HG03135 (cell line): ENCODE data around the gene HSD3B7.
"Not testable (repeated sequence)": the region's sequence is repeated elsewhere in the genome, so short reads cannot be mapped to it uniquely, and the experiment has no call there.

Experiments used
- ATAC-seq: cut with Tn5 transposase; IDR thresholded peaks from one replicate; pipeline ENCODE4 v1.9.1; 2021; ENCODE audit warnings: mild to moderate bottlenecking, moderate library complexity; ENCODE audit not compliant: unreplicated experiment

Gene HSD3B7

DNA sequence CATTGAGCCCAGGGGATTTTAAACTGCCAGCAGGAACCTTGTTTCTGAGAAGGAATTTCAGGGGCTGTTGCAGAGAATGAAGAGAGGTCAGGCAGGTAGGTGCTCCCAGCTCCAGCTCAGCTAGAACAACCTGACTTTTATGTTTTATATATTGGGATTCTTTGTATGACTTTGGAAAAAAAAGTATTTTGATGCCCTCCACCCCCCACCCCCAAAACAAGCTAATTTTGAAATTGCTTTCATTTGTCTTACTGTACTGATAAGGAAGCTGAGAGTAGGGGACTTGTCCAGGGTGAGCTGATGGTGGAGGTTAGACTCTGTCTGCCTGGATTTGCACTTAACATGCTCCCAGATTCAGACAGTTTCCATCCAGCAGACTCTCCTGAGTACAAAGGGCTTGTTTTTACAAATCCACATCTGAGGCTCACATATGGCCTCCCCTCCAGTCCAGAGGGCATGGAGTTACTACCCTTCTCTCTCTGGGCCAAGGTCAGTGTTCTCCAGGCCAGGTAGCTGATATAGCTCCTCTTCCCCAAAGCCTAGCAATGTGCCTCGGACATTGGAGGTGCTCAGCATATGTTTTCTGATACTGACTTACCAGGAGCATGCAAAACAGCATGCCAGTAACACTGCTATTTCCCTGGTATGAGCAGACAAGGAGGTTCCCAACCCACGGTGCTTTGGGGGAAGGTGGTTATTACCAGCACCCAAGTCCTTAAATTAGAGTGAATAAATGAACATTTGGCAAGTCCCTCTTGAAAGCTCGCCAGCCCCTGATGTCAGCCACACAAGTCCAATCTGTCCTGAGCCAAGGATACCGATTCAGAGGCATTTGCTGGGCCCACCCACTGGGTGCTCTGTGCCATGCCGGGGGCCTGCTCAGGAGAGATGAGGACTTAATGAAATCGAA lies 14.1 kb downstream of the HSD3B7 start:
- no peak for ATAC-seq

DNA sequence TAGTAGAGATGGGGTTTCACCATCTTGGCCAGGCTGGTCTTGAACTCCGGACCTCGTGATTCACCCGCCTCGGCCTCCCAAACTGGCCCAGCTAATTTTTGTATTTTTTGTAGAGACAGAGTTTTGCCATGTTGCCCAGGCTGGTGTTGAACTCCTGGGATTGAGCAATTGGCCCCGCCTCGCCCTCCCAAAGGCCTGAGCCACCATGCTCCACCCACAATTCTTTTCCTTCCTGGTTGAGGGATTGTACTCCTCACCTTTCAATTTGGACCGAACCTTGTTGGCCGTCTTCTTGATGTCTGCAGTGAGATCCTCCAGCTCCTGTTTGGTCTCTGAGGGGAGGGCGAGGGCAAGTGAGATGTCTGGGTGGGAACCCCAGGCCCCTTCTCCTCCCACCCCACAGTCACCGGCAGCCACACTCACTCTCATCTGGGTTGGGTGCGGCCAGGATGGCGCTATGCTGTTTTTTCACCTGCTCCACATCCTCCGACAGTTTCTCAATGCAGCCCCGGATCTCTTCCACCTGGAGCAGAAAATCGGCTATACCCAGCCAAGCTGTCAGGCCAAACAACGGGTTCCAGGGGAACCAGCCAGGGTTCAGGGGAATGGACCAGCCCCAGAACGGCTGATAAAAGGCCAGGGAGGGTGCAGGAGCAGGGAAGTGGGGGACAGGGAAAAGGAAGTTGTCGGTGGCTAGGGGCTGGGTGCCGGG lies 15.8 kb downstream of the HSD3B7 start:
- ATAC-seq: no peak

DNA sequence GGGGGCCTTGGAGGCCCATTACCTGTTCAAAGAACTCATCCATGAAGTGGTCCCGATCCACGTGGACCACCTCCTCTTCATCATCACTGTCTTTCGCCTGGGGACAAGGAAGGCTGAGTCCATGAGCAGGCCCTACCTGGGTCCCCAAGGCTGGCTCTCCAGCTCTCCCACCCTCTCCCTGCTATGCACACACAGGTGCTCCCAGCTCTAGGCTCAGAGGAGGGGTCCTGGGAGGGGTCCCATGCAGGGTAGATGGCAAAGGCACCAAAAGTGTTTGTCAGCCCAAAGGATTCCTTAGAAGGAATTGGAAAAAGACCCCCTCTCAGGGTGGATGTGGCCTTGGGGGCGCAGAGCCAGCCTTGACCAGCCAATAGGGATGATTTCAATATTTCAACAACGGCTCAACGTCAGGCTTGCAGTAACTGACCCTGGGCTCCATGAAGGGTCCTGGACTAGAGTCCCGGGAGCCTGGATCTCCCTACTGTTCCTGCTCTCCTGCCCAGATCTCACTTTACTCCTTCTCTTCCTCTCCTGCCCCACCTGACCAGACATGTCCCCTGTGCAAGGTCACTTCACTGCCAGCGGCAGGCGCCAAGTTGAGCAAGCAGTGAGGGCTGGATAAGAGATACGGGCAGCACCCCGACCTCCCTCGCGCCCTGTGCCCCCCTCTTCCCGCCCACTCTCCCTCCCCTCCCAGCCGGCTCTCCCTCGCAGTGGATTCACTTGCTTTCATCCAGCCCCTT lies 16.7 kb downstream of the HSD3B7 start:
- no peak for ATAC-seq

DNA sequence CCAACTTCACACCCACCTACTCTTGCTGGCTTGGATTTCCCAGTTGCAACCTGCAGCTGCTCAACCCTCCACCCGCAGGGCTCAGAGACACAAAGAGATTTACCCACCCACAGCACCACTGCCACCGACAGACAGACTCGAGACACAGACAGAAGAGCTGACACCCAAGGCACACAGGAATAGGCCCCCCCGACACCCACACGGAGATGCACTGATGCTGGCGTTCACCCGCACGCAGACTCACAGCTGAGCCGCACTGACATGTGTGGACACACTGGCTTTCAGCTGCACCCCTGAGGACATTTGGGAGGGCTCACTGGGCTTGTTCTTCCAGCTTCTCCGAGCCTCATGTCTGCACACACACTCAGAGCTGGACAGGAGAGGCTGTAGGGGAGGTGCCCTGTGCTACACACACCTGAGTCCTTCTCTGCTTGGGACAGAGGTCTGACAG lies 17.3 kb downstream of the HSD3B7 start:
- no peak for ATAC-seq

DNA sequence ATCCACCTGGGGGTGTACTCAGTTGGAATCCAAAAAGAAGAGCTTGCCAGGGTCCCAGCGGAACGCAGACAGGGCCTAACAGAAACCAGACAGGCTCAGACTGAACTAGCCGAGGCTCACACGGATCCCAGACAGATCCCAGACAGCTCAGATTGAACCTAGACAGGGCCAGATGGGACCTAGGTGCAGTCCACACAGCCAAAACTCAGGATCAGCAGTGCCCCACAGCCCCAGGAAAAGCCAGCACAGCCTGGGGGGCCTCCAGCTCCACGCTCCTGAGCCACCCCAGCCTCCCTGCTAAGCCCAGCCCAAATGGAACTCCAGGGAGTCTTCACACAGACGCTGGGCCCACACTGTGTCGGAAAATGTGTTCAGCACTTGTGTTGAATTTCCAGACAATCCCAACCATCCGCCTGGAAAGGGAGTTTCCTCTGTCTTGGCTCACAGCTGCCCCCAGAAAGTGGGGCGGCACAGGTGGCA lies 17.9 kb downstream of the HSD3B7 start:
- no peak for ATAC-seq

DNA sequence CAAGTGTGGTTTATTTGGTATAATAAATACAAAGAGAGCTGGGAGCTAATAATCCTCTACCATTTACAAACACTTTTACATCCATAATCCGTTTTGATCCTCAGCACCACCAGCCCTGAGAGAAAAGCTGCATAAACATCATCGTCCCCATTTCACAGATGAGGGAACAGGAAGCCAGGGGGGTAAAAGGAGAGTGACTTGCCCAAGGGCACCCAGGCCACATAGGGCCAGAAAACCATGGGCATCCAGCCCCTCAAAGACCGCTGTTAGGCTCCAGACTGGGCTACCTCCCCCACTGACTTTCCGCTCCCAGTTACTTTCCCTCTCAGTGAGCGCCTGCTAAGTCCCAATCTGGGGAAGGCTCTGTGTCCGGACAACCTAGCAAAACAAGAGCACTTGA lies 18.7 kb downstream of the HSD3B7 start:
- no peak for ATAC-seq

DNA sequence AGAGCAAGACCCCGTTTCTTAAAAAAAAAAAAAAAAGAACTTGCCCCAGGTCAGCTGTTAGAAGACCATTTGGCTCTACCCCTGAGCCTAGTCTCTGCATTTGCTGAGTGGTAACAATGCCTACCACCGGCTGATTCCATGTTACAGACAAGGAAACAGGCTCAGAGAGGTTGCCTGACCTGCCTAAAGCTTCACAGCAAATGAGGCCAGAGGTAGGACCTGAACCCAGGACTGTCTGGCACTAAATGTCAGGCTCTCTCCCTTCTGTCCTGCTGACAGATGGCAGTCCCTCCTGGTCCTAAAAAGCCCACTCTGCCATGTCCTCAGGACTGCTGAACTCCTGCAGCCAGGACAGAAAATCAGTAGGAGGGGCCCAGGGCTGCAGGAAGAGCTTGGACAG lies 19.7 kb downstream of the HSD3B7 start:
- ATAC-seq: no peak

DNA sequence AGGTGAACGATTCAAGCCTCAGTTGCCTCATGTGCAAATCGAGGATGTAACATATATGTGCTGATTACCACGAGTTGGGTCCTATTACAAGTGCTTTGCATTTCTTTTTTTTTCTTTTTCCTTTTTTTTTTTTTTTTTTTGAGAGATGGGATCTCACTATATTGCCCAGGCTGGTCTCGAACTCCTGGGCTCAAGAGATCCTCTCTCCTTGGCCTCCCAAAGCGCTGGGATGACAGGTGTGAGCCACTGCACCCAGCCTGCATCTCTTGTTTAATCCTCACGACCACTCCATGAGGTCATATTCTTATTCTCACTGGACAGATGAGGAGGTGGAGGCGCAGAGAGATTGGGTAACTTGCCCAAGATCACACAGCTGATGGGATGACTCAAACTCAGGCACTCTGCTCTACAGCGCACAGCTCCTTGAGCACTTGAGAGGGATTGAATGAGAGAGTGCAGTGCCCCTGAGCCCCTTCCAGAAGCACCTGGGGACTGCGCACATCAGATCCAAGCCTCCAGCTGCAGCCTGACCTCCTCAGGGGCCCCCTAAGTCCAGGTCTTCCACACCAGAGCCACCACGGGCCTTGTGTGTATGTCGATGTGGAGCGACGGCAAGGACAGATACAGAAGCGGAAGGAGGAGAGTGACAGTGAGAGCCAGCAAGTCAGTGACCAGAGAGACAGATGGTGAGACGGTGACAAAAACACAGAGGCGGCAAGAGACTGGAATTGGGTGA lies 20.5 kb downstream of the HSD3B7 start:
- no peak for ATAC-seq

DNA sequence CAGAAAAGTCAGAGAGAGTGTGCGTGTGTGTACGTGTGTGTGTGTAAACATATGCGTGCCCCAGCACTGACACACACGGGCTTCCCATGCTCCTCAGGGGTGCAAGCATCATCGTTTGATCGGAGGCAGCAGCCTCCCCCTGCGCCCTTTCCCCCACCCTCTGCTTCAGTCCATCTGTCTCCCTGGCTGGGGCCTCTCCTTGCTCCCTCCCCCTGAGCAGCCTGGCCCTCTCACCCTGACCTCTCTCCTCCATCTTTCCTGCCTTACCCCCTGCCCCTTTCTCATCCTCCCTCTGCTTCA lies 21.0 kb downstream of the HSD3B7 start:
- no peak for ATAC-seq

DNA sequence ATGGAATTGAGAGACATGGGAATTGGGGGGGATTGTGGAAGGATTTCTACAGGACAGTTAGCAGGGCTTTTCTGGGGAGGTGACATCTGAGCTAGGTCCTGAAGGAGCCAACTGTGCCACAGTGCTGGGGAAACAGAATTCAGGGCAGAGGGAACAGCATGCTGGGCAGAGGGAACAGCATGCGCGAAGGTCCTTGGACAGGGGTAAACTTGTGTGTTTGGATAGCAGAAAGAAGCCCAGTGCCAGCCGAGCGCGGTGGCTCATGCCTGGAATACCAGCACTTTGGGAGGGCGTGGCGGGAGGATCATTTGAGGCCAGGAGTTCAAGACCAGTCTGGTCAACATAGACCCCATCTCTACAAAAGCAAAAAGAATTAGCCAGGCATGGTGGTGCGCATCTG lies 21.6 kb downstream of the HSD3B7 start:
- no peak for ATAC-seq

DNA sequence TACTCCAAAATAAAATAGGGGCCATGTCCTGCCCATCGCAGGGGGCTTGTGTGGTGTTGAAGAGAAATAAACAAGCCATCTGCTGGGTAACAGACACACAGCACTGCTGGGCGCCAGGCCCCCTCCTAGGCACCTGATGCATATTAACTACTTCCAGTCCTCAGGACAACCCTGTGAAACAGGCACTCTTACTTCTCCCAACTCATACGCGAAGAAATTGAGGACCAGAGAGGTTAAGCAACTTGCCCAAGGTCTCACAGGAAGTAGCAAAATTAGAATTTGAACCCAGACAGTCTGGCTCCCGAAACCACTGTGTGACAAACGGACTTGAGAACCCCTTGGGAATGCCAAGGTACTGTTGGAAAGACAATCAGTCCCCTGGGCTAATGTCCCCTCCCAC lies 22.7 kb downstream of the HSD3B7 start:
- ATAC-seq: no peak

DNA sequence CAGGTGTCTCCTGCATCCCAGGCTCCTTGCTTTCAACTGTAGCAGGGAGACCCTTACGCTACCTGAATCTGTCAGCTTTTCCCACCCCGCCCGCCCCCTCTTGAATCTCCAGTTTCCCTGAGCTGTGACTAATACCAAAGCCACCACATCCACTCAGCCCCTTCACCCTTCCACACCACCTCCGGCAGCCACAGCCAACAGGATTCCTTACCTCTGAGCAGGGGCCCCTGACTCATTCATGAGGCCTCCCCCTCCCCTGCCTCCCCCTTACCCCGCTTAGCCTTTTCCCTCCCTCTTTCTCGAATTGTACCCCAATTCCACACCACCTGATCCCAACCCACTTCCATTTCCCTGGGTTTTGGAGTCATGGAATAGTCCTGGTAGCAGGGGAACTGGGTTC lies 23.1 kb downstream of the HSD3B7 start:
- no peak for ATAC-seq

DNA sequence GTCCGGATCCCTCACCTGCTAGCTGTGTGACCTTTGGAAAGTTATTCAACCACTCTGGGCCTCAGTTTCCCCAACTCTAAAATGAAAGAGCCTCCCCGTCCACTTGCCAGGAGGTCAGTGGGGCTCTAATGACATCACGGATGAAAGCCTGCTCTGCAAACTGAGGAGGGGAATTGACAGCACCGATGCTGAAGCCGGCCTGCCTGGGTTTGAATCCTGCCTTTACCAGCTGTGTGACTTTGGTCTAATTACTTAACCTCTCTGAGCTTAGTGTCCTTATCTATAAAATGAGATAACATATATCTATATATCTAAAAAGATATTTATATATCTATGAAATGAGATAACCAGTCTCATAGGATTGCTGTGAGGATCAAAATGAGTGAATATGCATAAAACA lies 23.5 kb downstream of the HSD3B7 start:
- no peak for ATAC-seq

DNA sequence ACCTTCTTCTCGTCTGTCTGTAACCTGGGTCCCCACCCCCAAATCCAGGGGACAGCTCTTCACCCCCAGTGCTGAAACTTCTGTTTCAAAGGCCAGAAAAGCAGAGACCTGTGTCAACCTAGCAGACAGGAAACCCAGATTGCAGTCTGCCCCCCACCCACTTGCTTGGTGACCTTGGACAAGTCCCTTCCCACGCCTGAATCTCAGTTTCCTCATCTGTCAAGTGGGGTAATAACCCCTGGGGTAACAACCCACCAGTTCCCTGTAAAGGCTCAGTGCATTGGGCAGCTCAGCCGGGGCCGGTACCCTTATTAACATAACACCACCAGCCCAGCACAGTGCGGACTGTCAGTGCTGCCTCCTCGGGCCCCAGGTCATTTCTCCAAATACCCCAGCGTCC lies 24.1 kb downstream of the HSD3B7 start:
- no peak for ATAC-seq

DNA sequence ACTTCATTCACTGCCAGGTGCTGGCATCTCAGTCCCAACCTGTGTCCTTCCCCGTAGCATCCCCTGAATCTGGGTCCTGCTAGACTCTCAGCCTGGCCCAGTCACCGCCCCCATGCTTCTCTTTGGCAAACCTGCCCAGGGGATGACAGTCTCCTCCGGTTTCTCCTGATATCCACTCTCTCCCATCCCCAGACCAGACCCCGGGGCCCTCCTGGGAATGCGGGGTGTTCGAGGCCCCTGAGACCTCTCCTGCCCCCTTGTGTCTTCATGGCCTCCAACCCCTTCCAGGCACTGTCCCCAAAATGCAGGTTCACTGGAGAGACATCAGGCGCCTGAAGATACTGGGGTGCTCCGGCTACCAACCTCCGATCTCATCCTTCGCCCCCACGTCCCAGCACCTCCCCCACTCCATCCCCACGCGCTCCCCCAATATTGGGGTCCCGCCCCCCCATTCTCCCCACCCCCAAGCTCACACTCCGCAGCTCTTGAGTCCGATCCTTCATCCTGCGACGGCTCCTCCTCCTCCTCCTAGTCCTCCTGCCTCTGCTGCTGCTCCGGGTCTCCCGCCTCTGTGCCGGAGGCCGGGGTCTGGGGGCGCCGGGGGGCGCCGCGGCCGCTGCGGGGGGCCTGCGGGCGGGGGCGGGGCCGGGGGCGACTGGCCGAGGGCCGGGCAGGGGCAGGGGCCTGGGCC lies 25.0 kb downstream of the HSD3B7 start:
- ATAC-seq: no peak

DNA sequence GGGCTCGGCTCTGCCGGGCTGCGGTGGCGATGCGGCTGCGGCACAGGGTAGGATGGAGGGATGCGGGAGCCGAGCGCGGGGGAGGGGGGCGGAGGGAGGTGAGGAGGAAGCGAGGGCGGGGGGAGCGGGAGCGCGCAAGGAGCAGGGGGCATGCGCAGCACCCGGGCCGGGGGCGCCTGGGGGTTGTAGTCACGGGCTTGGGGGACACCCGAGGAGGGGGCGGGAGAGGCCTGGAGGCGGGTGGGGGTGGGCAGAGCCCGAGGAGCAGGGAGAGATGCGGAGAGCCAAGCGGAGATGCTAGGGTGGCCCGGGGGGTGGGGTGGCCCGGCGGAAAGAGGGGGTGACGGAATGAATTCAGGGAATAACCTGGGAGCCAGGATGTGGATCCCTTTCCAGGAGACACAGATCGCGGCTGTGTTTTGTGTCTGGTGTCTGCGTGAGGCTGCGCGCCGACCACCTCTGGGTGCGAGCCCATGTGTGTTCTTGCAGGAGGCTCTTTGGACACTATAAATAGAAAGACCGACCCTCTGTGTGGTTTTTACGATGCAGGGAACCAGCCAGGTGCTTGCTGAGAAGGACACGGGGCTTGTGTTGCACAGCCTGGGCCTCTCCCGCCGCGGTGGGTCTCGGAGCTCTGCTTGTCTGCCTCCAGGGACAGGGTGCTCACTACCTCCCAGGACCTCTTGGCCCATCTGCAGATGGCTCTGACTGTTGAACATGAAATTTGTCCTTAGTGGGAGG lies 25.7 kb downstream of the HSD3B7 start, which contains the start of gene STX1B:
STX1B (minus strand) TSS at position 54 of the 741 bp plus-strand sequence. CDS start 242 bp downstream, outside the sequence.
- no peak for ATAC-seq

DNA sequence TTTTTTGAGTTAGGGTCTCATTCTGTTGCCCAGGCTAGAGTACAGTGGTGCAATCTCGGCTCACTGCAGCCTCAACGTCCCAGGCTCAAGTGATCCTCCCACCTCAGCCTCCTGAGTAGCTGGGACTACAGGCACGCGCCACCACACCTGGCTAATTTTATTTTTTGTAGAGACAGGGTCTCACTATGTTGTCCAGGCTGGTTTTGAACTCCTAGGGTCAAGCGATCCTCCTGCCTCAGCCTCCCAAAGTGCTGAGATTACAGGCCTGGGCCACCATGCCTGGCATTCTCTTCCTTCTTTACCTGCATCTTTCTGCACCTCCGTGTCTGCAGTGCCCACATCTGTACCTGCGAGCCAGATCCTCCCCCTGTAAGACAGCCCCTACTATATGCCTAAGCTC lies 26.8 kb downstream of the HSD3B7 start:
- not testable (repeated sequence) for ATAC-seq

DNA sequence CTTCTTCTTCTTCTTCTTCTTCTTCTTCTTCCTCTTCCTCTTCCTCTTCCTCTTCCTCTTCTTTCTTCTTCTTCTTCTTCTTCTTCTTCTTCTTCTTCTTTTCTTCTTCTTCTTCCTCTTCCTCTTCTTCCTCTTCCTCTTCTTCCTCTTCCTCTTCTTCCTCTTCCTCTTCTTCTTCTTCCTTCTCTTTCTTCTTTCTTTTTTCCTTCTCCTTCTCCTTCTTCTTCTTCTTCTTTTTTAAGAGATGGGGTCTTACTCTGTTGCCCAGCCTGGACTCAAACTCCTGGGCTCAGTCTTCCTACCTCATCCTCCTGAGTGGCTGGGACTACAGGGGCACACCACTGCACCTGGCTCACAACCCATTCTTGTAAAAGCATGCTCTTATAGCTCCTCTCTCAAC lies 28.3 kb downstream of the HSD3B7 start:
- ATAC-seq: not testable (repeated sequence)

DNA sequence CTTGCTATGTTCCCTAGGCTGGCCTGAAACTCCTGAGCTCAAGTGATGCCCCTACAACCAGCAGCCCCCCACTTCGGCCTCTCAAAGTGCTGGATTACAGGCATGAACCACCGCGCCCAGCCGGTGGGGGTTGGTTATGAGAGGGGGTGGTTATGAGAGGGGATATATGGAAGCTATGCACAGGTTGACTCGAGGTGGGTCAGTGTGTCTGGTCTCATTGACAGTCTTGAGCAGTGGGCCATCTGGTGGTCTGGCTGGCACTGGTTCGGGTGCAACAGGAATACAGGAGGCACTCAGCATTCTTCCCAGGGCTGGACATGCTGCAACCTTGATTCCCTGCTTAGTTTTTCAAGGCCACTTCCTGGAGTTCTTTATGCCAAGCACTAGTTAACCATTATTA lies 31.0 kb downstream of the HSD3B7 start:
- ATAC-seq: no peak
